ENCODE measurements around the gene DAO. TPM values are rescaled to one million over a fixed set of nuclear protein-coding genes. Genes with fewer than 3 reads are reported as not detected.

The DAO gene
- polyA plus RNA-seq, 1 donor from 2014 or later: not detected

DNA sequence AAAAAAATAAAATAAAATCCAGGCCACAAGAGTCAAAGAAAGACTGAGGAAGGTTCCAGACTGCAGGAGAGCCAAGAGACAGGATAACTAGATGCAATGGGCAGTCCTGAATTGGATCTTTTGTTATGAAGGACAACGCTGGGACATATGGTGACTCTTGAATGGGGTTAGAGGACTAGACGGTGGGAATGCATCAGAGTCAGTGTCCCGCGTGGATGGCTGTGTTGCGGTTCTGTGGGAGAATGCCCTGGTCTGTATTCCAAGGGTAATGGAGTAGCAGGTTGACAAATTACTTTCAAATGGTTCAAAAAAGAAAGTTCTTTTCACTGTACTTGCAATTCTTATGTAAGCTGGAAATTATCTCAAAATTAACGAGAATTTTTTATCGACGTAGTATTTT is 42.7 kb upstream of the DAO start:
- Histone ChIP-seq H3K27ac (ENCODE audit: low read length) (no peak overlapping the region), H2AFZ (ENCODE audit: low read depth, low read length) (no peak overlapping the region), H3K4me3 (ENCODE audit: low read length) (no peak overlapping the region), H3F3A (ENCODE audit: insufficient read depth, low read length, poor library complexity, severe bottlenecking) (no peaks in the 10 kb centered on the region), H3K27me3 (ENCODE audit: insufficient read depth, low read depth, low read length) (no peaks in the 10 kb centered on the region), H4K20me1 (ENCODE audit: insufficient read depth) (no peaks in the 10 kb centered on the region), H3K36me3 (ENCODE audit: insufficient read depth, low read length) (no peaks in the 10 kb centered on the region), H3K4me2 (ENCODE audit: low read length) (no peak overlapping the region), H3K9me3 (ENCODE audit: low read length) (no peaks in the 10 kb centered on the region), H3K9ac (ENCODE audit: low read length) (no peak overlapping the region), H3K9me2 (ENCODE audit: insufficient read depth, low read length) (no peaks in the 10 kb centered on the region), H3K79me2 (replicated peaks; ENCODE audit: insufficient read depth, low read length) (no peaks in the 10 kb centered on the region)
- TF ChIP-seq RAD21 (conservative IDR thresholded peaks at IDR 0.05) (no peak), EZH2 (IDR thresholded peaks at IDR 0.05; ENCODE audit: borderline replicate concordance, insufficient read depth, low read length, poor library complexity, severe bottlenecking) (no peak), SMC3 (conservative IDR thresholded peaks at IDR 0.05; ENCODE audit: poor library complexity) (no peak), POLR2AphosphoS5 (IDR thresholded peaks at IDR 0.05) (no peak), TAF1 (IDR thresholded peaks at IDR 0.05; ENCODE audit: low read depth) (no peak), EP300 (conservative IDR thresholded peaks at IDR 0.05; ENCODE audit: poor library complexity, severe bottlenecking) (no peak), MXI1 (conservative IDR thresholded peaks at IDR 0.05; ENCODE audit: poor library complexity, severe bottlenecking) (no peak)
- TF ChIP-seq, protein P1, sequence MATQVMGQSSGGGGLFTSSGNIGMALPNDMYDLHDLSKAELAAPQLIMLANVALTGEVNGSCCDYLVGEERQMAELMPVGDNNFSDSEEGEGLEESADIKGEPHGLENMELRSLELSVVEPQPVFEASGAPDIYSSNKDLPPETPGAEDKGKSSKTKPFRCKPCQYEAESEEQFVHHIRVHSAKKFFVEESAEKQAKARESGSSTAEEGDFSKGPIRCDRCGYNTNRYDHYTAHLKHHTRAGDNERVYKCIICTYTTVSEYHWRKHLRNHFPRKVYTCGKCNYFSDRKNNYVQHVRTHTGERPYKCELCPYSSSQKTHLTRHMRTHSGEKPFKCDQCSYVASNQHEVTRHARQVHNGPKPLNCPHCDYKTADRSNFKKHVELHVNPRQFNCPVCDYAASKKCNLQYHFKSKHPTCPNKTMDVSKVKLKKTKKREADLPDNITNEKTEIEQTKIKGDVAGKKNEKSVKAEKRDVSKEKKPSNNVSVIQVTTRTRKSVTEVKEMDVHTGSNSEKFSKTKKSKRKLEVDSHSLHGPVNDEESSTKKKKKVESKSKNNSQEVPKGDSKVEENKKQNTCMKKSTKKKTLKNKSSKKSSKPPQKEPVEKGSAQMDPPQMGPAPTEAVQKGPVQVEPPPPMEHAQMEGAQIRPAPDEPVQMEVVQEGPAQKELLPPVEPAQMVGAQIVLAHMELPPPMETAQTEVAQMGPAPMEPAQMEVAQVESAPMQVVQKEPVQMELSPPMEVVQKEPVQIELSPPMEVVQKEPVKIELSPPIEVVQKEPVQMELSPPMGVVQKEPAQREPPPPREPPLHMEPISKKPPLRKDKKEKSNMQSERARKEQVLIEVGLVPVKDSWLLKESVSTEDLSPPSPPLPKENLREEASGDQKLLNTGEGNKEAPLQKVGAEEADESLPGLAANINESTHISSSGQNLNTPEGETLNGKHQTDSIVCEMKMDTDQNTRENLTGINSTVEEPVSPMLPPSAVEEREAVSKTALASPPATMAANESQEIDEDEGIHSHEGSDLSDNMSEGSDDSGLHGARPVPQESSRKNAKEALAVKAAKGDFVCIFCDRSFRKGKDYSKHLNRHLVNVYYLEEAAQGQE (IDR thresholded peaks at IDR 0.05; ENCODE audit: borderline replicate concordance): no peak
- TF ChIP-seq, protein P2, sequence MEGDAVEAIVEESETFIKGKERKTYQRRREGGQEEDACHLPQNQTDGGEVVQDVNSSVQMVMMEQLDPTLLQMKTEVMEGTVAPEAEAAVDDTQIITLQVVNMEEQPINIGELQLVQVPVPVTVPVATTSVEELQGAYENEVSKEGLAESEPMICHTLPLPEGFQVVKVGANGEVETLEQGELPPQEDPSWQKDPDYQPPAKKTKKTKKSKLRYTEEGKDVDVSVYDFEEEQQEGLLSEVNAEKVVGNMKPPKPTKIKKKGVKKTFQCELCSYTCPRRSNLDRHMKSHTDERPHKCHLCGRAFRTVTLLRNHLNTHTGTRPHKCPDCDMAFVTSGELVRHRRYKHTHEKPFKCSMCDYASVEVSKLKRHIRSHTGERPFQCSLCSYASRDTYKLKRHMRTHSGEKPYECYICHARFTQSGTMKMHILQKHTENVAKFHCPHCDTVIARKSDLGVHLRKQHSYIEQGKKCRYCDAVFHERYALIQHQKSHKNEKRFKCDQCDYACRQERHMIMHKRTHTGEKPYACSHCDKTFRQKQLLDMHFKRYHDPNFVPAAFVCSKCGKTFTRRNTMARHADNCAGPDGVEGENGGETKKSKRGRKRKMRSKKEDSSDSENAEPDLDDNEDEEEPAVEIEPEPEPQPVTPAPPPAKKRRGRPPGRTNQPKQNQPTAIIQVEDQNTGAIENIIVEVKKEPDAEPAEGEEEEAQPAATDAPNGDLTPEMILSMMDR (IDR thresholded peaks at IDR 0.05; ENCODE audit: poor library complexity, severe bottlenecking): no peak

DNA sequence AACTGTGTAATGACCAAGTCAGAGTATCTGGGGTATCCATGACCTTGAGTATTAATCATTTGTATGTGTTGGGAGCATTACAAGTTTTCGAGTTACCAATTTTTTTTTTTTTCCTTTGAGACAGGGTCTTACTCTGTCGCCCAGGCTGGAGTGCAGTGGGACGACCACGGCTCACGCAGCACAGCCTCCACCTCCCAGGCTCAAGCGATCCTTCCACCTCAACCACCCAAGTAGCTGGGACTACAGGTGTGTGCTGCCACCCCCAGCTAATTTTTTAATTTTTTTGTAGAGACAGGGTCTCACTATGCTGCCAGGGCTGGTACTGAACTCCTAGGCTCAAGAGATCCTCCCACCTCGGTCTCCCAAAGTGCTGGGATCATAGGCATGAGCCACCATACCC is 42.2 kb upstream of the DAO start:
- Histone ChIP-seq H3K27ac (ENCODE audit: low read length) (no peak overlapping the region), H4K20me1 (ENCODE audit: insufficient read depth) (no peaks in the 10 kb centered on the region), H3K36me3 (ENCODE audit: insufficient read depth, low read length) (no peaks in the 10 kb centered on the region), H3K4me3 (ENCODE audit: low read length) (no peak overlapping the region), H3K9me2 (ENCODE audit: insufficient read depth, low read length) (no peaks in the 10 kb centered on the region), H3F3A (ENCODE audit: insufficient read depth, low read length, poor library complexity, severe bottlenecking) (no peaks in the 10 kb centered on the region), H3K9me3 (ENCODE audit: low read length) (no peaks in the 10 kb centered on the region), H2AFZ (ENCODE audit: low read depth, low read length) (no peak overlapping the region), H3K4me2 (ENCODE audit: low read length) (no peak overlapping the region), H3K9ac (ENCODE audit: low read length) (no peak overlapping the region), H3K79me2 (replicated peaks; ENCODE audit: insufficient read depth, low read length) (no peaks in the 10 kb centered on the region), H3K27me3 (ENCODE audit: insufficient read depth, low read depth, low read length) (no peaks in the 10 kb centered on the region)
- TF ChIP-seq EZH2 (IDR thresholded peaks at IDR 0.05; ENCODE audit: borderline replicate concordance, insufficient read depth, low read length, poor library complexity, severe bottlenecking) (no peak), RAD21 (conservative IDR thresholded peaks at IDR 0.05) (no peak), MXI1 (conservative IDR thresholded peaks at IDR 0.05; ENCODE audit: poor library complexity, severe bottlenecking) (no peak), TAF1 (IDR thresholded peaks at IDR 0.05; ENCODE audit: low read depth) (no peak), POLR2AphosphoS5 (IDR thresholded peaks at IDR 0.05) (no peak)

Data from neural cell (in vitro differentiated cells).